ENCODE data around the gene LRRC43.

- TF ChIP-seq CTCF (conservative IDR thresholded peaks at IDR 0.05; ENCODE audit: low read depth, low read length) (no peak), SMC3 (IDR thresholded peaks at IDR 0.05; ENCODE audit: low read depth, low read length) (no peak)
Observed at GRCh38 chr12:122147514-122148290, 35.2 kb upstream of the LRRC43 start.

All from IMR-90 (cell line).